GM21717 (cell line): ENCODE measurements around the gene VKORC1.
"Not testable (repeated sequence)": the region's sequence is repeated elsewhere in the genome, so short reads cannot be mapped to it uniquely, and the experiment has no call there.

Source experiments
- ATAC-seq: cut with Tn5 transposase; IDR thresholded peaks from one replicate; pipeline ENCODE4 v1.9.1; 2021; ENCODE audit warnings: mild to moderate bottlenecking, moderate library complexity; ENCODE audit not compliant: unreplicated experiment

The VKORC1 gene

DNA sequence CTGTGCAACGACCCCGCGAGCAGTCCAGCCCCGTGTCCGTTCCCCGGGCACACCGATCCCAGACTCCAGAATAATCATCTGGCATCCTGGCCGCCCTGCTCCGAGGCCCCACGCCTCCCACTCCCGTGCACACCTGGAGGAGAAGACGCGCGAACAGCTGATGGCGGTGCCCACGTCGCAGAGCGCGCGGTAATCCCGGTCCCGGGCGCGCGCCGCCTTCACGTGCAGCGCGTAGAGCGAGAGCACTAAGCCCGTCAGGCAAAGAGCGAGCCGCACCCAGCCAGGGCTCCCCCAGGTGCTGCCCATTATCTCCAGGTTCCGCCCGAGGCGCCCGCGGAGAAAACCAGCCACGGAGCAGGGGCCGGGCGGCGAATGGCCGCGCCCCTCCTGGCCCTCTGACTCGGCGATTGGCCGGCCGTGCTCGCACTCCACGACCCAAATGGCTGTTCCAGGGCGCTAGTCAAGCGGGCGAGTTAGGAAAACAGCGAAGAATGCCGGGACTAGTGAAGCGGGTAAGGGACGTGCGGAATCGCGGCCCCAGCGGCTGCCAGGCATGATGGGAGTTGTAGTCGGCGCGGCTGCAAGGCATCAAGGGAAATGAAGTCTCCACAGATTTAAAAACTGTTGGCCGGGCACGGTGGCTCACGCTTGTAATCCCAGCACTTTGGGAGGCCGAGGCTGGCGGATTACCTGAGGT lies at the start of gene VKORC1:
VKORC1 (minus strand) TSS at position 374 of the 697 bp plus-strand sequence; CDS start at position 306, 68 bp downstream.
- peak; percentile 78 for ATAC-seq

DNA sequence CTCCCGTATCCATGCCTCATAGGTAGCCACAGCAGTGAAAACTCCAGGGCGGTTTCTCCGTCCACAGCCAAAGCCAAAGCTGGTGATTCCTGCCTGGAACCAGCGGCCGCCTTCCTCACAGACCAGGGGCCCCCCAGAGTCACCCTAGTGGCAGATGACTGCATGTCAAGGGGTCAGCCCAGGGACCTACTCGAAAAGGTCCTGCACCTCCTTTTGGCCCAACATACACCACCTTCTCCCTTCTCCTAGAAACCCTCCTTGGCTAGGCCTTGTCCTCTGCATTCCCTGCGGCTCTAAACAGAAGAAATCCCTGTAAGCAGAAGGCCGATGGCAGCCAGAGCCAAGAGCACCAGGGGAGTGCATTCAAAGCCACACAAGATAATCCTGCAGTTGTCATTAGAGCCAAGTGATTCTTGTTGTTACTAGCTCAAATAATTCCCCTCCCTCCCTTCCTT lies 49.1 kb upstream of the VKORC1 start:
- no peak for ATAC-seq

DNA sequence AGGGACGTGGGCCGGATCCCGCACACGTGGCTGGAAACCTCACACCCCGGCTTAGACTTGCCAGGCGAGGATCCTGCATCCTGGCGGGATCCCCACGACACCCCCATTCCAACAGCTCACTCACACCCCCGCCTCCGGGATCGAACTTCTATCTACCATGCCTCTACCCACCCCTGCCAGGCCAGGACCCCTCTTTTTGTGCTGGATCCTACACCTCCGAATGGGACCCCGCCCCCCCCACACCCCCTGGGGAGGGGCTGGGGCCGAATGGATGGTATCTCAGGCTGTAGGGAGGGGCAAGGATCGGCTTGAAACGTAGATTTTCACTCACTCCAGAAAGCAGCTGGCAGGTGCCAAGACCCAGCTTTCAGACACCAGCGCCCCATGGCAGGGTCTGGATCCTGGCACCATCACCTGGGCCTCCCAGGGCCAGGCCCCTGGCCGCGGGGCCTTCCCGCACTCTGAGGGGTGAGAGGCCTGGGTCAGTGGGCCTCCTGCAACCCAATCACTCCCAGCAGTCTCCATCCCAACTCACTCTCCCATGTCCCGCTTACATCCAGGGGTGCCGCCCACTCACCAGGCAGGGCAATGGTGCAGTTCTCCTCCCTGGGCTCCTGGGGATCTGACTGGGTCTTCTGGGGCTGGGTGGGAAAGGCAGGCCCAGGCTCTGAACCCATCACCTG lies 48.6 kb upstream of the VKORC1 start:
- no peak for ATAC-seq

GRCh38 chr16:31142109-31143010 lies 47.8 kb upstream of the VKORC1 start:
- peak; percentile 81 for ATAC-seq

GRCh38 chr16:31141489-31142108 lies 47.0 kb upstream of the VKORC1 start:
- ATAC-seq, result no peak

- ATAC-seq, result not testable (repeated sequence)
Observed at GRCh38 chr16:31141071-31141469, 46.5 kb upstream of the VKORC1 start.

GRCh38 chr16:31138621-31139578 lies 44.3 kb upstream of the VKORC1 start:
- no peak for ATAC-seq

DNA sequence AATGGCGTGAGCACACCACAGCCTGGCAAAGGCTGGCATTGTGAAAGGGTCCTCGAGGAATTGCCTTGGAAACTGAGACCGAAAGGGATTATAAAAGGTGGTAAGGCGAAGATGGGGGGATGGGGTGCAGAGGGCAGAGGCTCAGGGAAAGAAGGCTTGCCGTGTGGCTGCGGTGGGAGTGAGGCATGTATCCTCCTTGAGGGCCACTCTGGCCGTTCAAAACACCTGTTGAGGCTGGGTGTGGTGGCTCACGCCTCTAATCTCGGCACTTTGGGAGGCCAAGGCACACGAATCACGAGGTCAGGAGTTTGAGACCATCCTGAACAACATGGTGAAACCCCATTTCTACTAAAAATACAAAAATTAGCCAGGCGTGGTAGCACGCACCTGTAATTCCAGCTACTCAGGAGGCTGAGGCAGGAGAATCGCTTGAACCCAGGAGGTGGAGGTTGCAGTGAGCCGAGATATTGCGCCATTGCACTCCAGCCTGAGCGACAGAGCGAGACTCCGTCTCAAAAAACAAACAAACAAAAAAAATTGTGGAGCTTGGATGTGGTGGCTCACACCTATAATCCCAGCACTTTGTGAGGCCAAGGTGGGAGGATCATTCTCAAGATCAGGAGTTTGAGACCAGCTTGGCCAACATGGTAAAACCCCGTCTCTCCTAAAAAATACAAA lies 42.4 kb upstream of the VKORC1 start:
- not testable (repeated sequence) for ATAC-seq

DNA sequence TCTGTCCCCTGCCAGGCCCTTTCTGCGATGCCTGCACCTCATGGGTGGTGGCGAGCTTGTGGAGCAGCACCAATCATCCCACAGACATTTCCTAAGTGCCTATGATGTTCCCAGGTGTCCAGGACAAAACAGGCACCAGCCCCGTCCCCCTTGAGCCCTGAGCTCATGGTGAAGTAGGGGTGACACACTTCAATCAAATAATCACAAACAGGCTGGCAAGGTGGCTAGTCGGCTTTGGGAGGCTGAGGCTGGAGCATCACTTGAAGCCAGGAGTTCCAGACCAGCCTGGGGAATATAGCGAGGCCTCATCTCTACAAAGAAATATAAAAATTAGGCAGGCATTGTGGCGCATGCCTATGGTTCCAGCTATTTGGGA lies 41.7 kb upstream of the VKORC1 start:
- ATAC-seq, result no peak

GRCh38 chr16:31135535-31136286 lies 41.1 kb upstream of the VKORC1 start, which contains the start of gene PRSS8:
TSS of gene PRSS8 (minus strand) at chr16:31135727. CDS start at chr16:31135498, 229 bp downstream.
- no peak for ATAC-seq

- no peak for ATAC-seq
Observed at GRCh38 chr16:31134625-31135534, 40.3 kb upstream of the VKORC1 start.

DNA sequence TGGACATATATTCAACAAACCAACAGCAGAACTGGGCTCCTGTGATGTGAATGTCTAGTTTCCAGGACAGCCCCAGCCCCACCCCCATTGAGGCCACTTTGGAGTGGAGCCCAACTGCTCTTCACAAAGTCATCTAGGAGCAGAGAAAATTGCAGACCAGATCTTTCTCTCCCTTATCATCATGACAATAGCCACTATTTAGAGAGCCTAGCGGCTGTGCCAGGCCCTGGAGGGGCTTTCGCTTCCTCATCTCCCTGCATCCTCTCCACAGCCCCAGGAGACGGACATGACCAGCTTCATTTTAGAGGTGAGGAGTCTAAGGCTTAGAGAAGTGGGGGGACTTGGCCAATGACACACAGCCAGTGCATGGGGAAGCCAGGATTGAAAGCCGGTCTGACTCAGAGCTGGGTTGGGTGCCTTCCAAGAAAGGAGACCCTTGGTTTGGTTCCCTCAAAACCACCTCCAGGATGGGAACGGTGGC lies 39.5 kb upstream of the VKORC1 start:
- no peak for ATAC-seq

GRCh38 chr16:31133046-31133501 lies 38.5 kb upstream of the VKORC1 start:
- no peak for ATAC-seq

GRCh38 chr16:31132303-31132979 lies 37.8 kb upstream of the VKORC1 start:
- no peak for ATAC-seq

- ATAC-seq, result no peak
Observed at GRCh38 chr16:31131841-31132271, 37.3 kb upstream of the VKORC1 start.

DNA sequence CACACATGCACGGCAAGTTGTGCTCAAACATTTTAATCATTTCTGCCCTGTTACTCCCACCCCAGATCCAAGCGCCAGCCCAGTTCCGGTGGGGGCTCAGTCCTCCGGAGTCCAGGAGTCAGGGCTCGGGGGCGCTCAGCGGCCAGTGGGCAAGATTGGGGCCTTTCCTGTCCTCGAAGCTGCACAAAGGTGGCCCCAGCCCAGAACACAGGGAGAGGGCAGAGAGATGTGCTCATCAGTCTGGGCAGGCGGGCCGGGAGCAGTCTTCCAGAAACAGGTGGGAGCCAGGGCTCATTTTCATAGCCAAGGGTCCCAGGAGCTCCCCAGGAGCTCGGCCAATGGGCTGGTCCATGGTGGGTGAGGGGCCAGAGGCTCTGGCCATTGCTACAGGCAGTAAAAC lies 36.8 kb upstream of the VKORC1 start:
- ATAC-seq, result no peak
